ENCODE results near the gene SPON1.

GRCh38 chr11:14045417-14045816 lies 82.9 kb downstream of the SPON1 start:
- TF ChIP-seq CTCF (IDR thresholded peaks at IDR 0.05; ENCODE audit: borderline replicate concordance, extremely low read depth, low read length, poor library complexity, severe bottlenecking) (no peak), EZH2 (IDR thresholded peaks at IDR 0.05; ENCODE audit: borderline replicate concordance, low read depth, low read length, severe bottlenecking) (no peak)
